Panc1 (cell line): ENCODE measurements around the gene ROR1.

ENCODE experiments used
- POLR2AphosphoS5 ChIP-seq: IDR thresholded peaks from 2 replicates; pipeline ENCODE4 v1.6.1; 2012; ENCODE audit warnings: mild to moderate bottlenecking, low read depth, low read length, moderate library complexity
- TF ChIP-seq, protein P1 (sequence below): fragments of 450-650 bp; IDR thresholded peaks from 2 replicates; pipeline ENCODE4 v1.5.1; 2017; ENCODE audit warnings: mild to moderate bottlenecking
- TF ChIP-seq, protein P2 (sequence below), 2 experiments: IDR thresholded peaks; 2 replicates each; pipeline ENCODE4 v1.6.1; 2011 to 2012; ENCODE audit warnings: low read depth in 2 of 2, control low read depth in 1 of 2, low read length in 1 of 2, mild to moderate bottlenecking in 1 of 2, moderate library complexity in 1 of 2; ENCODE audit not compliant: insufficient read depth in 1 of 2

DNA sequence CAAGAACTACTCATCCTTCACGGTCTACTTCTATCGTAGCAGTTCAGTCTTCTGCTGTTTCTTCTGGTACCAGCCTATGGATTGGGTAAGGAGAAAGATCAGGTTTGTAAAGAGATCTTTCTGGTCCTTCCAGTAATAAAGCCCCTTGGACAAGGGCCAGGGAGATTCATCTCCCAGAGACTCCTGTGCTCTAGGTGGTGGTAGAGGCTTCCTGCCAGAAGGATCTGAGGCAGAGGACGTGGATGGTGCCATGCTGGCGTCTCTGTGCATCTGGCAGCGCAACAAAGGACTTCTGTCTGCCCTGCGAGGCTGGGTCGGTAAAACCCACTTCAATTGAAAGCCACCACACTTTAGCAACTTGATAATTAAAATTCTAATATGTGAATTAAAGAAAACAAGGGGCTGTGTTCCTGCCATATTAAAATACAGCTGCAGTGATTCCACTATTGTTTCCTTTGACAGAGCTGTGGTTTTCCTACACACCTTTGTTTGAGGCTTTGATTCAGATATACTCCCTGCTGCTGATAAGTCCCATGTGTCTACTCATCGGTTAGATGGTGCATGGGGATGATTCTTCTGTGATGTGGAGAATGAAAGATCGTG is 73.6 kb downstream of the ROR1 start:
- TF ChIP-seq, protein P1, sequence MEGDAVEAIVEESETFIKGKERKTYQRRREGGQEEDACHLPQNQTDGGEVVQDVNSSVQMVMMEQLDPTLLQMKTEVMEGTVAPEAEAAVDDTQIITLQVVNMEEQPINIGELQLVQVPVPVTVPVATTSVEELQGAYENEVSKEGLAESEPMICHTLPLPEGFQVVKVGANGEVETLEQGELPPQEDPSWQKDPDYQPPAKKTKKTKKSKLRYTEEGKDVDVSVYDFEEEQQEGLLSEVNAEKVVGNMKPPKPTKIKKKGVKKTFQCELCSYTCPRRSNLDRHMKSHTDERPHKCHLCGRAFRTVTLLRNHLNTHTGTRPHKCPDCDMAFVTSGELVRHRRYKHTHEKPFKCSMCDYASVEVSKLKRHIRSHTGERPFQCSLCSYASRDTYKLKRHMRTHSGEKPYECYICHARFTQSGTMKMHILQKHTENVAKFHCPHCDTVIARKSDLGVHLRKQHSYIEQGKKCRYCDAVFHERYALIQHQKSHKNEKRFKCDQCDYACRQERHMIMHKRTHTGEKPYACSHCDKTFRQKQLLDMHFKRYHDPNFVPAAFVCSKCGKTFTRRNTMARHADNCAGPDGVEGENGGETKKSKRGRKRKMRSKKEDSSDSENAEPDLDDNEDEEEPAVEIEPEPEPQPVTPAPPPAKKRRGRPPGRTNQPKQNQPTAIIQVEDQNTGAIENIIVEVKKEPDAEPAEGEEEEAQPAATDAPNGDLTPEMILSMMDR = no peak
- TF ChIP-seq POLR2AphosphoS5 = no peak
- TF ChIP-seq, protein P2, sequence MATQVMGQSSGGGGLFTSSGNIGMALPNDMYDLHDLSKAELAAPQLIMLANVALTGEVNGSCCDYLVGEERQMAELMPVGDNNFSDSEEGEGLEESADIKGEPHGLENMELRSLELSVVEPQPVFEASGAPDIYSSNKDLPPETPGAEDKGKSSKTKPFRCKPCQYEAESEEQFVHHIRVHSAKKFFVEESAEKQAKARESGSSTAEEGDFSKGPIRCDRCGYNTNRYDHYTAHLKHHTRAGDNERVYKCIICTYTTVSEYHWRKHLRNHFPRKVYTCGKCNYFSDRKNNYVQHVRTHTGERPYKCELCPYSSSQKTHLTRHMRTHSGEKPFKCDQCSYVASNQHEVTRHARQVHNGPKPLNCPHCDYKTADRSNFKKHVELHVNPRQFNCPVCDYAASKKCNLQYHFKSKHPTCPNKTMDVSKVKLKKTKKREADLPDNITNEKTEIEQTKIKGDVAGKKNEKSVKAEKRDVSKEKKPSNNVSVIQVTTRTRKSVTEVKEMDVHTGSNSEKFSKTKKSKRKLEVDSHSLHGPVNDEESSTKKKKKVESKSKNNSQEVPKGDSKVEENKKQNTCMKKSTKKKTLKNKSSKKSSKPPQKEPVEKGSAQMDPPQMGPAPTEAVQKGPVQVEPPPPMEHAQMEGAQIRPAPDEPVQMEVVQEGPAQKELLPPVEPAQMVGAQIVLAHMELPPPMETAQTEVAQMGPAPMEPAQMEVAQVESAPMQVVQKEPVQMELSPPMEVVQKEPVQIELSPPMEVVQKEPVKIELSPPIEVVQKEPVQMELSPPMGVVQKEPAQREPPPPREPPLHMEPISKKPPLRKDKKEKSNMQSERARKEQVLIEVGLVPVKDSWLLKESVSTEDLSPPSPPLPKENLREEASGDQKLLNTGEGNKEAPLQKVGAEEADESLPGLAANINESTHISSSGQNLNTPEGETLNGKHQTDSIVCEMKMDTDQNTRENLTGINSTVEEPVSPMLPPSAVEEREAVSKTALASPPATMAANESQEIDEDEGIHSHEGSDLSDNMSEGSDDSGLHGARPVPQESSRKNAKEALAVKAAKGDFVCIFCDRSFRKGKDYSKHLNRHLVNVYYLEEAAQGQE (IDR thresholded peaks at IDR 0.05; ENCODE audit: insufficient read depth in 1 of 2, low read depth in 2 of 2, low read length in 1 of 2) = no peak
